KOPT-K1 (cell line): ENCODE data around the gene TAF10.

Experiments
- H3K27ac ChIP-seq: fragments of 200-600 bp; sonication (generic); 2 replicates; pipeline ENCODE4 v1.5.1; 2016; ENCODE audit warnings: antibody characterized with exemption, mild to moderate bottlenecking, low read depth, low read length; ENCODE audit not compliant: poor library complexity, severe bottlenecking
- H3K36me3 ChIP-seq: fragments of 200-600 bp; sonication (generic); 2 replicates; pipeline ENCODE4 v1.5.1; 2017; ENCODE audit warnings: antibody characterized with exemption, mild to moderate bottlenecking, low read length, moderate library complexity; ENCODE audit not compliant: insufficient read depth
- H3K9me3 ChIP-seq: fragments of 200-600 bp; sonication (generic); 2 replicates; pipeline ENCODE4 v1.5.1; 2017; ENCODE audit warnings: antibody characterized with exemption, low read length, mild to moderate bottlenecking; ENCODE audit not compliant: insufficient read depth, poor library complexity, severe bottlenecking

The TAF10 gene

DNA sequence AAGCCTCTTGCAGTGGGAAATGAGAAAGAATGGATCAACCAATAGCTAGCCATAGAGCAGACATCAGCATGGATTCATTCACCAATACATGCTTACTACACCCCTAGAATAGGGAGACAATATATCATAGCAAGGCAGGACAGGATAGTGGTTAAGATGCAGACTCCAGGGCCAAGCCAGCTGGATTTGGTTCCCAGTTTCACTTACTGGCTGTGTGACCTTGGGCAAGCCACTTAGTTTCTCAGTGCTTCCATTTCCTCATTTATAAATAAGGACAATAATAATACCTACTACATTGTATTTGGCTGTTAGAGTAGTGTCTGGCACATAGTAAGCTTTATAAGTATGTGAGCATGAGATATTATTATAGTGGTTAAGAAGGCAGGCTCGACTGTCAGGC, 36.5 kb upstream of the TAF10 start:
- no peaks in the 10 kb centered on the region for H3K36me3 ChIP-seq
- no peaks in the 10 kb centered on the region for H3K9me3 ChIP-seq
- H3K27ac ChIP-seq = no peak overlapping the region

DNA sequence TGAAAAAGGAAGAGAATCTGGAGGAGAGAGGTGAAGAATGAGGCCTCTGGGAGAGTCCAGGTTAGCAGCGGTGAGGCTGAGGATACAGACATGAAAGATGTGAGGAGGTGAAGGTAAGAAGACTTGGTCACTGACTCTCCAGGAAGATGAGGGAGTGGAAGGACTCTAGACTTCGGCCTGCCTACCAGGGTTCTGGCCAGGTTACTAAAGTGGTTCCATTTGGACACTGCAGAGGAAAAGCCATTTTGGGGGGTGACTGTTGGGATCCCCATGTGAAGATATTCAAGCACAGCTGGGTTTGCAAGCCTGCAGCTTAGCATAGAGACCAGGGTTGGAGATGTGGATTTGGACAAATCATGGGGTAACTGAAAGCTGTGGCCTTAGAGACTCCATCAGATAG, 35.8 kb upstream of the TAF10 start:
- Histone ChIP-seq H3K27ac (peak overlapping the region; percentile 69), H3K9me3 (no peaks in the 10 kb centered on the region), H3K36me3 (no peaks in the 10 kb centered on the region)

DNA sequence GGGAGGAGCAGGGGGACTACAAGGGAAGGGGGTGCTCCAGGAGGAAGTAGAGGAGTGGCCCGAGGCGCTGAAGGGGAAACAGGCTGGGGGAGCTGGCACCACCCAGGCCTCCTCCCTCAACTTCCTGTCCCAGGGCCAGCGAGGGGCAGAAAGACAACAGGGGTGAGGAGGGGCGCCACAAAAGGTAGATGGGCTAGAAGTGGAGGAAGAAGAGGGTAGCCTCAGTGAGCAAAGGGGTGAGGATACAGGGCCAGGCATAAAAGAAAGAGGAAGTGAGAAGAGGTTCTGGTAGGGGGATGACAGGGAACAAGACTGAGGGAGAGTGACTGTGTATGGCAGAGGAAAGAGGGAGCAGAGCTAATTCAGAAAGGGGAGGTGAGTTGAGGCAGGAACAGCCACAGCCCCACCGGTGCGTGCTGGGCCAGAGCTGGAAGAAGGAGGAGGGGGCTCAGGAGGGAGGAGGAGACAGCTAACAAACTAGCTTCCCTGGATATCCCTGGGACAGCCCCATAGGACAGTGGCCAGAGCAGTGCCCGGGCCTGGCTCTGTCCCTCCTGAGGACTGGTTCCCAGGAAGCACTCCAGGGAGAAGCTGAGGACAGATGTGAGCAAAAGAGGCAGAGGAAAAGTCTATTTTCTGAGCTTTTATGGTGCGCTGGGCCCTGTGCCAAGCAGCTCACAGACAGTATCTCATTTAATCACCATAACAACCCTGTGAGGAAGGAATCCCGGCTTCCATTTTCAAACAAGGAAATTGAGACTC, 35.1 kb upstream of the TAF10 start:
- H3K9me3 ChIP-seq = no peaks in the 10 kb centered on the region
- H3K27ac ChIP-seq = peak overlapping the region; percentile 69
- H3K36me3 ChIP-seq = no peaks in the 10 kb centered on the region

DNA sequence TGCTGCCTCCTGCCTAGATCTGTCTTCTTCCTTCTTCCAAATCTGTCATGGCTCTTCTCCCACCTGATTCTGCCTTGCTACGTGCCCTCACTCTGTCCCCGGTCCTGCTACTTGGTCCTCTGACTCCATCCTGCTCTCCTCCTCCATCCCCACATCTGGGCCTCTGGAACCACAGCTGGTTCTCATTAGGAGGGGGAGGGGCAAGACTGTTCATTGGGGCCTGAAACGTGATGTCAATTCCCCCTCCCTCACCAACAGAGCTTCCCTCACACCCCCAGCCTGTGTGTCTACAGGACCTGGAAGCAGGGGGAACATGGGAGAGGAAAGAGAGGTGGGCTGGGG, 34.5 kb upstream of the TAF10 start:
- peak overlapping the region; percentile 69 for H3K27ac ChIP-seq
- no peaks in the 10 kb centered on the region for H3K36me3 ChIP-seq
- H3K9me3 ChIP-seq = no peaks in the 10 kb centered on the region

DNA sequence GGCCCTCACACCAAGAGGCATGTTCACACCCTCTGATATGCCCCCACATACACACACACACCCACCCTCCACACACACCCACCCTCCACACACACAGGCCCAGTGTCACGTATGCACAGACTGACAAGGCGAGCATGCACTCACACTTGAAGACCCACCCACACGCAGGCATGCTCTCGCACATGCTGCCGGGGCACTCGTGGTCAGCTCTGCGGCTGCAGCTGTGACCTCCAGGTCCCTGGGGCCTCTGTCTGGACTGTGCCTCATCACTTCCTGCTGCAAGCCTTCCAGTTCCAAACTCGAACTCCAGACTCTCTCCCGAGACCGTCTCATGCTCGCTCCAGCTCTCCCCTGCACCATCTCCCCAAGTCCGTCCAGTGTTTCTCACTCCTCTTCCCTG, 34.1 kb upstream of the TAF10 start:
- H3K27ac ChIP-seq = peak overlapping the region; percentile 69

DNA sequence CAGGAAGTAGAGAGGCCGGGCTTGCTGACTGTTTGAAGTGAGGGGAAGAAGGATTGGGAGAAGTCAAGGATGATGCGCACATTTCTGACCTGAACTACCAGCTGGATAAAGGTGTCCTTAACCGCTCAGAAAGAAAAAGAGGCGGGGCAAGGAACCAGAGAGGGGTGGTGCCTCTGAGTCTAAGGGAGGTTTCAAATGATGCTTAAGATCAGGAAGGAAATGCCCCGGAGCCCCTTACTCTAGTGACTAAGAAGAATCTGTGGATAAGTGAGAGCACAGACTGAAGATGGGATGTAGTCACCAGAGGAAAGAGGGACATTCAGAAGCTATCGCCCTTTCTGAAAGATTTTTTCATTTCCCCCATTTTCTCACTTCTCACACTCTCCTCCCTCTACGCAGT, 30.9 kb upstream of the TAF10 start:
- no peaks in the 10 kb centered on the region for H3K9me3 ChIP-seq
- no peak overlapping the region for H3K27ac ChIP-seq
- H3K36me3 ChIP-seq = peaks cover 6% of the 10 kb centered on the region; the same call in 1 of the 2 replicates

More for the DNA sequence above, 34.1 kb upstream of the TAF10 start:
- Histone ChIP-seq H3K9me3 (no peaks in the 10 kb centered on the region), H3K36me3 (no peaks in the 10 kb centered on the region)

DNA sequence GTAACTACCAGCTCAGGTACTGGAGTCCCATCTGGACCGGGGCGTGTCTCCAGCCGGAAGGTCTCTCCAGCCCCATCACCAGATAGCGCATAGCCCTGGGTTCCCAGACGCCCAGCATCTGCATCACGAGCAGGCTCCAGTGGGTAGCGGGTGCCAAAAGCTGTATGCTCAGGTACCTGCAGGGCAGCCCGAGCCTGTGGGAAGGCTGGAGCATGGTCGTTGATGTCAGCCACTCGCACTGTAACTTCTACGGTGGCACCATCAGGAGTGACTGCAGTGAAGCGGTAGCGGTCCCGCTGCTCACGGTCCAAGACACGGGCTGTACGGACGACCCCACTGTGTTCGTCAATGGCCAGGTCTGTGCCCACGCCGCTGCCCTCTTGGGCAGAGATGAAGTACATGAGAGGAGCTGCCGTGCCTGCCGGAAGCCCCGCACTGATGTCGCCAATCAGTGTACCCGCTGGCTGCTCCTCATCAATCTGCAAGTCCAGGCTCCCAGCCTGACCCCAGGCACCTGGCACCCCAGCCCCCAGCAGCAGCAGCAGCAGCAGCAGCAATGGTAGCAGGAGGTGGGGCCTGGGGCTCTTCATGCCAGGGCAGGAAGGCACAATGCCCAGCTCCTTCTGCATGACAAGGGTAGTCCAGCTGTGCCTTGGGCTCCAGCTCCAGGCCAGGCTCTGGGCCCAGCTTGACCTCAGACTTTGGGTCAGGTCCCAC, 29.1 kb upstream of the TAF10 start:
- Histone ChIP-seq H3K27ac (no peak overlapping the region), H3K9me3 (no peaks in the 10 kb centered on the region), H3K36me3 (peaks cover 6% of the 10 kb centered on the region; the same call in 1 of the 2 replicates)

DNA sequence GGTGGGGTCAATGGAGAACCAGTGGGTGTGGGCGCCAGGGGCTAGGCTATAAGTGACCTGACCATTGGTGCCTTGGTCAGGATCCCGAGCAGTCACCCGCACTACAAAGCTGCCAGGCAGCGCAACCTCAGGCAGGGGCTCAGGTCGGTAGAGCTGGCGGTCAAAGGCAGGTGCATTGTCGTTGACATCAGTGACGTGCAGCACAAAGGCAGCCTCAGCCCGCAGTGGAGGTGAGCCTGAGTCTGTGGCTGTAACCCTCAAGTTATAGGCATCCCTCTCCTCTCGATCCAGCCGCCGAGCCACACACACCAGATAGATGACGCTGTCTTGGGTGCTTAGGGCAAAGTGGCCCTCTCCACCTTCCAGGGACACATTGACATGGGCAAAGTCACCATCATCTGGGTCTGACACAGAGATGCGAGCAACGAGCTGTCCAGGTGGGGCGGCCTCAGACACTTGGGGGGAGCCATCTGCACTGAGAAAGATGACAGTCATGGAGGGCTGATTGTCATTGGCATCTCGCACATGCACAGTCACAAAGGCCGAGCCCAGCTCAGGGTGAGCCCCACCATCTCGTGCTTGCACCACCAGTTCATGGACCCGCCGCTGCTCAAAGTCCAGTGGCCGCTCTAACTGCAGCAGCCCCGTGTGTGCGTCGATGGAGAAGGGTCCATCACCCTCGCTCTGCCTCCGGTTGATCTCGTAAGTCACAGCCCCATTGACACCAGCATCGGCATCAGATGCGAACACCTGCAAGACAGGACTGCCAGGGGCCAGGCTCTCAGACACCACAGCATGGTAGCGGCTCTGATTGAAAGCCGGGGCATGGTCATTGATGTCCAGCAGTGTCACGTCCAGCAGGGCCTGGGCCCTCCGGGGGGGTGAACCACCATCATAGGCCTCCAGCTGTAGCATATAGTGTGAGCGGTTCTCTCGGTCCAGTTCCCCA, 28.3 kb upstream of the TAF10 start:
- Histone ChIP-seq H3K27ac (no peak overlapping the region), H3K9me3 (no peaks in the 10 kb centered on the region), H3K36me3 (peaks cover 6% of the 10 kb centered on the region; the same call in 1 of the 2 replicates)

DNA sequence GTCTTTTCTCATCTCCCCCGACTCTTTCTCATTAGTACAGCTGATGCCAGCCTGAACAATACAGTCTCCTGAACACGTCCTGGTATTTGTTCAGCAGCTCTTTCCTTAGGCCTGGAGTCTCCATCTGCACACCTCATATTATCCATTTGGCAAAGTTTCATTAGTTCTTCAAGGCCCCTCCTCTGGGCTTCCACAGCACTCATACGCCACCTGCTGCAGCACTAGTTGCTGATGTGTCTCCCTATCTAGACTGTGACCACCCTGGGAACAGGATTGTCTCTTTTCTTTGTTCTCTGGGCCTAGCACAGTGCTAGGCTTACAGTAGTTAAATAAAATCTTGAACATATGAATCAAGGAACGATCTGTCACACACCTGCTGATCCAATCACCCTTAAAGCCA, 26.4 kb upstream of the TAF10 start:
- Histone ChIP-seq H3K9me3 (no peaks in the 10 kb centered on the region), H3K27ac (no peak overlapping the region), H3K36me3 (peaks cover 6% of the 10 kb centered on the region; the same call in 1 of the 2 replicates)

DNA sequence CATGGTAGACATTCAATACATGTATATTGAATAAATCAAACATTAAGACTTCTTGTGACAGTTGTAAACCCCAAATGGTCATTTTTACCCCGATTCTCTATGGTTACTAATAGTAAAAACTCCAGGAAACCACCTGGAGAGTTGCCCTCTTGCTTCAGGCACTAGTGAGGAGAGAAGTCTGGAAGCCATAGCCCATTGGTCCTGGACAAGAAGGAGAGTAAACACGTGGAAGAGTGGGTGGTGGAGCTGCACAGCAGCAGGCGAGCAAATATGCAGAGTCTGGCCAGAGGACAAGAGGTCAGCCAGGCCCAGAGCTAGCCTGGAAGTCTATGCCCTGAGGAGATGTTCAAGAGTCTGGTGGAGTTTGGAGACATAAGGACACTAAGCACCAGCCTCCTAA, 25.9 kb upstream of the TAF10 start:
- Histone ChIP-seq H3K27ac (no peak overlapping the region), H3K36me3 (peaks cover 6% of the 10 kb centered on the region; the same call in 1 of the 2 replicates), H3K9me3 (no peaks in the 10 kb centered on the region)

DNA sequence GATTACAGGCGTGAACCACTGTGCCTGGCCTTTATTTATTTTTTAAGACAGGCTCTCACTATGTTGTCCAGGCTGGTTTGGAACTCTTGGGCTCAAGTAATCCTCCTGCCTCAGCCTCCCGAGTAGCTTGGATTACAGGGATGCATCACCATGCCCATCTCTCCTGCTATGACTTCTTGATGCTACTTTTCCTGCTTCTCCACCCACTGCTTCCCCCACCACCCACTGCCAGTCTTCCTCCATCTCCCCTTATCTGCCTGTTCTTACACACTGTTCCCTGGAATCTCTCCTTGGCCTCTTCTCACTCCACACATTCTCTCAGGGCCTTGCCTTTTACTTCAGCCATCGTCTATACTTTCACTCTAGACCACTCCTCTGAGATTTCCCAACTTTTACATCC, 24.5 kb upstream of the TAF10 start:
- no peak overlapping the region for H3K27ac ChIP-seq
- H3K36me3 ChIP-seq = peaks cover 12% of the 10 kb centered on the region; the same call in 1 of the 2 replicates
- no peaks in the 10 kb centered on the region for H3K9me3 ChIP-seq

DNA sequence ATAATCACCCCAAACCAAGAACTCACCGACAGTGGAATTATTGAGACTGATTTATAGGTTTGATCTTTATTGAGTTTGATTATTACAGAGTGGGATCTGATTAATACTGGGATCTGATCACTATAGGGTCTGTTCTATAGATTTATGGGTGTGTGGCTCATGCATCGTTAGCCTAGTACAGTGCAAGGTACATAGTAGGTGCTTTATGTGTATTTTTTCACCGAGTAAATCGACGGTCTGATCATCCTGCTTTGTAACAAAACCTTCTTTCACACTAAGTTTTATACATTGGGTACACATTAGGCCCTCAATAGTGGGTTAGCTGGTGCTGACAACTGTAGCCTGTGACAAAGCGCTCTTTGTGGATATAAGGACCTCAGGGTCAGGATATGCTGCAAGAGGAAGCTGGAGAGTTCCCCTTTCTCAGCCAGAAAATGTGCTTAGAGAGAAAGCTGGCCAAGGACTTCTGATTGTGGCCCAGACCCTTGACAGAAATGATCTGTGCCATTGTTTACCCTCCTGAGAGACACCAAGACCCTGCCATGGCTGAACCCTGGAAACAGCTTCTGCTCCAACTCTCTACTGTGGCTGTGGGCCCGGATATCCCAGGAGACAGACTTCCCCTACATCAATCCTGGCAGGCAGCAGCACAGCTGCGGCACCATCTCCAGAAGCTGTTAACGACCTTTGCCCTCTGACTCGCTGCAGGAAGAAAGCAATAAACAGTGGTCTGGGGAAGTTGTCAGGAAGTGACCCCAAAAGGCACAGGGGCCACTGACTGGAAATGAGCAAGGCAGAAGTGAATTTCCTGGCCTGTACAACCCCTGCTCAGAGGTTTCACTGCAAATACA, 23.3 kb upstream of the TAF10 start:
- peaks cover 21% of the 10 kb centered on the region; the same call in 1 of the 2 replicates for H3K36me3 ChIP-seq
- no peak overlapping the region for H3K27ac ChIP-seq
- no peaks in the 10 kb centered on the region for H3K9me3 ChIP-seq

DNA sequence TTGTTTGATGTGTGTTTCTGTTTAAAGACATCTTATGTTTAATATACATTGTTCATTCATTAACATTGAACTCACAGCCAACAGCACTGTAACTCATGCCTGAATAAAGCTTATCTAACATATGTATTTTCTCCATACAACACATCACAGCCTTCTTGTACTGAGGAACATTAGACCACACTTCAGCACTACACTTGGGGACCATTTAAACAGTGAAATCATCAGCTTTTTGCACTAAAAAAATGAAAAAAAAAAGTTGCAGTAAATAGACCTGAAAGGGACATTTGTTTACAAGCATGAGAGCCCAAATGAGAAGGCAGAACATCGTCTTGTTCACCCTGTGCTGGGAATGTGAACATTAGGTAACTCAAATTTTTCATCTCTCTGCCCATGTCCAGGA, 22.5 kb upstream of the TAF10 start:
- H3K9me3 ChIP-seq = no peaks in the 10 kb centered on the region
- H3K27ac ChIP-seq = no peak overlapping the region
- H3K36me3 ChIP-seq = peaks cover 20% of the 10 kb centered on the region; the same call in 1 of the 2 replicates
